ENCODE measurements around the gene TEX264. TPM values are rescaled to one million over a fixed set of nuclear protein-coding genes. Genes with fewer than 3 reads are reported as not detected.
"Not testable (repeated sequence)": the region's sequence is repeated elsewhere in the genome, so short reads cannot be mapped to it uniquely, and the experiment has no call there.

TEX264 gene
- total and polyA plus RNA-seq, 2 experiments from 2014 or later = 59.6 to 98.7 TPM

DNA sequence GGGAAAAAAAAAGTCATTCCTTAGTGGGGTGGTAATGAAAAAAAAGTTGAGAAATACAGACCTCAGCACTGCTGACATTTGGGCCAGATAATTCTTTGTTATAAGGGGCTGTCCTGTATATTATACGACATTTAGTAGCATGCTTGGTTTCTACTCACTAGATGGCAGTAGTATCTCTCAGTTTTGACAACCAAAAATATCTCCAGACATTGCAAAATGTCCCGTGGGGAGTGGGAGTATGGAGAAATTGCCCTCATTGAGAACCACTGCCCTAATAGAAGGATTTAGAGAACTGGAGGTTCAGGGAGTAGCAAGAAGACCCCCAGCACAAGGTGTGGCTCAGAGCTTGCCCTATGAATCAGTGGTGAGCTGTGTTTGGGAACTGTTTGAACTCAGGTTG, 28.6 kb upstream of the TEX264 start:
- no peaks in the 10 kb centered on the region for H3K4me1 ChIP-seq (ENCODE audit: insufficient read depth)
- TF ChIP-seq, protein P1, sequence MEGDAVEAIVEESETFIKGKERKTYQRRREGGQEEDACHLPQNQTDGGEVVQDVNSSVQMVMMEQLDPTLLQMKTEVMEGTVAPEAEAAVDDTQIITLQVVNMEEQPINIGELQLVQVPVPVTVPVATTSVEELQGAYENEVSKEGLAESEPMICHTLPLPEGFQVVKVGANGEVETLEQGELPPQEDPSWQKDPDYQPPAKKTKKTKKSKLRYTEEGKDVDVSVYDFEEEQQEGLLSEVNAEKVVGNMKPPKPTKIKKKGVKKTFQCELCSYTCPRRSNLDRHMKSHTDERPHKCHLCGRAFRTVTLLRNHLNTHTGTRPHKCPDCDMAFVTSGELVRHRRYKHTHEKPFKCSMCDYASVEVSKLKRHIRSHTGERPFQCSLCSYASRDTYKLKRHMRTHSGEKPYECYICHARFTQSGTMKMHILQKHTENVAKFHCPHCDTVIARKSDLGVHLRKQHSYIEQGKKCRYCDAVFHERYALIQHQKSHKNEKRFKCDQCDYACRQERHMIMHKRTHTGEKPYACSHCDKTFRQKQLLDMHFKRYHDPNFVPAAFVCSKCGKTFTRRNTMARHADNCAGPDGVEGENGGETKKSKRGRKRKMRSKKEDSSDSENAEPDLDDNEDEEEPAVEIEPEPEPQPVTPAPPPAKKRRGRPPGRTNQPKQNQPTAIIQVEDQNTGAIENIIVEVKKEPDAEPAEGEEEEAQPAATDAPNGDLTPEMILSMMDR (IDR thresholded peaks at IDR 0.05; ENCODE audit: poor library complexity) = peak; percentile 37
- TF ChIP-seq EZH2 (IDR thresholded peaks at IDR 0.05; ENCODE audit: borderline replicate concordance) = no peak
- H3K36me3 ChIP-seq (replicated peaks; ENCODE audit: insufficient read depth, low read depth) = no peaks in the 10 kb centered on the region
- H4K20me1 ChIP-seq (ENCODE audit: insufficient read depth, poor library complexity, severe bottlenecking) = no peaks in the 10 kb centered on the region
- WGBS (ENCODE audit: low lambda C conversion rate, missing lambda C conversion rate) = 37% methylated on average over 2 of the region's 2 CpGs
- H3K9me2 ChIP-seq (replicated peaks; ENCODE audit: insufficient read depth) = no peaks in the 10 kb centered on the region
- no peaks in the 10 kb centered on the region for H3K9me3 ChIP-seq (ENCODE audit: low read depth)
- no peaks in the 10 kb centered on the region for H3K27me3 ChIP-seq
- no peak overlapping the region for H3K4me2 ChIP-seq
- no peak for DNase-seq (ENCODE audit: low spot score)
- no peaks in the 10 kb centered on the region for H3K79me2 ChIP-seq
- no peak overlapping the region for H3K27ac ChIP-seq
- H2AFZ ChIP-seq = no peak overlapping the region
- H3K4me3 ChIP-seq = no peak overlapping the region

DNA sequence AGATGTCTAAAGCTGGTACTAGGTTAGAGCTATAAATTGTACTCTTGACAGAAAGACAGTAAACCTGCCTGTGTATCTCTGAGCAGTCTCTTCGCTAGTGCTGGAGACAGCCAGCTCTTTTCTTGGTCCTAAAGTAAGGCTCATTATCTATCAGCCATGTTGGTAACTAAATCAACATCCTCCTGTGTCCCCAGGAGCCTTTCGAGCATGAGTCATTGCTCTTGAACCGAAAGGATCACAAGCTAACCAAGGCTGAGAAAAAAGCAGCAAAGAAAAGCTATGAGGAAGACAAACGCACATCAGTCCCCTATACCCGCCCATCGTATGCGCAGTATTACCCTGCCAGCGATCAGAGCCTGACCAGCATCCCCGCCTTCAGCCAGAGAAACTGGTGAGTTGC, 25.0 kb upstream of the TEX264 start:
- H4K20me1 ChIP-seq (ENCODE audit: insufficient read depth, poor library complexity, severe bottlenecking) = no peaks in the 10 kb centered on the region
- WGBS (ENCODE audit: low lambda C conversion rate, missing lambda C conversion rate) = 94% methylated on average over 9 of the region's 9 CpGs
- H3K36me3 ChIP-seq (replicated peaks; ENCODE audit: insufficient read depth, low read depth) = no peaks in the 10 kb centered on the region
- no peak overlapping the region for H3K4me2 ChIP-seq
- H3K27me3 ChIP-seq = no peaks in the 10 kb centered on the region
- no peak overlapping the region for H3K27ac ChIP-seq
- H3K9me2 ChIP-seq (replicated peaks; ENCODE audit: insufficient read depth) = no peaks in the 10 kb centered on the region
- TF ChIP-seq EZH2phosphoT487 (IDR thresholded peaks at IDR 0.05; ENCODE audit: low read depth, severe bottlenecking, unreplicated experiment) = no peak
- no peak for TF ChIP-seq EZH2 (IDR thresholded peaks at IDR 0.05; ENCODE audit: borderline replicate concordance)
- TF ChIP-seq, protein P1 (IDR thresholded peaks at IDR 0.05; ENCODE audit: poor library complexity) = no peak
- H3K79me2 ChIP-seq = no peaks in the 10 kb centered on the region
- no peaks in the 10 kb centered on the region for H3K9me3 ChIP-seq (ENCODE audit: low read depth)
- no peak overlapping the region for H3K4me3 ChIP-seq
- H2AFZ ChIP-seq = no peak overlapping the region
- no peaks in the 10 kb centered on the region for H3K4me1 ChIP-seq (ENCODE audit: insufficient read depth)
- DNase-seq (ENCODE audit: low spot score) = no peak

DNA sequence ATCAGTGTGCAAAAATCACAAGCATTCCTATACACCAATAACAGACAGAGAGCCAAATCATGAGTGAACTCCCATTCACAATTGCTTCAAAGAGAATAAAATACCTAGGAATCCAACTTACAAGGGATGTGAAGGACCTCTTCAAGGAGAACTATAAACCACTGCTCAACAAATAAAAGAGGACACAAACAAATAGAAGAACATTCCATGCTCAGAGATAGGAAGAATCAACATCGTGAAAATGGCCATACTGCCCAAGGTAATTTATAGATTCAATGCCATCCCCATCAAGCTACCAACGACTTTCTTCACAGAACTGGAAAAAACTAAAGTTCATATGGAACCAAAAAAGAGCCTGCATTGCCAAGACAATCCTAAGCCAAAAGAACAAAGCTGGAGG, 18.9 kb upstream of the TEX264 start:
- H3K4me2 ChIP-seq; H2AFZ ChIP-seq; H3K9me2 ChIP-seq (replicated peaks; ENCODE audit: insufficient read depth); H3K36me3 ChIP-seq (replicated peaks; ENCODE audit: insufficient read depth, low read depth); H3K4me1 ChIP-seq (ENCODE audit: insufficient read depth); H3K9me3 ChIP-seq (ENCODE audit: low read depth); H3K4me3 ChIP-seq; H4K20me1 ChIP-seq (ENCODE audit: insufficient read depth, poor library complexity, severe bottlenecking); H3K27ac ChIP-seq; H3K79me2 ChIP-seq; DNase-seq (ENCODE audit: low spot score); H3K27me3 ChIP-seq: not testable (repeated sequence)
- WGBS (ENCODE audit: low lambda C conversion rate, missing lambda C conversion rate) = 95% methylated on average over 2 of the region's 2 CpGs

DNA sequence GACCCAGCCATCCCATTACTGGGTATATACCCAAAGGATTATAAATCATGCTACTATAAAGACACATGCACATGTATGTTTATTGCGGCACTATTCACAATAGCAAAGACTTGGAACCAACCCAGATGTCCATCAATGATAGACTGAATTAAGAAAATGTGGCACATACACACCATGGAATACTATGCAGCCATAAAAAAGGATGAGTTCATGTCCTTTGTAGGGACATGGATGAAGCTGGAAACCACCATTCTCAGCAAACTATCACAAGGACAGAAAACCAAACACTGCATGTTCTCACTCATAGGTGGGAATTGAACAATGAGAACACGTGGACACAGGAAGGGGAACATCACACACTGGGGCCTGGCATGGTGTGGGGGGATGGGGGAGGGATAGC, 17.6 kb upstream of the TEX264 start:
- H3K4me1 ChIP-seq (ENCODE audit: insufficient read depth); H4K20me1 ChIP-seq (ENCODE audit: insufficient read depth, poor library complexity, severe bottlenecking); H2AFZ ChIP-seq; H3K4me2 ChIP-seq; H3K9me2 ChIP-seq (replicated peaks; ENCODE audit: insufficient read depth); H3K4me3 ChIP-seq; H3K9me3 ChIP-seq (ENCODE audit: low read depth); H3K36me3 ChIP-seq (replicated peaks; ENCODE audit: insufficient read depth, low read depth); H3K27ac ChIP-seq; DNase-seq (ENCODE audit: low spot score); H3K79me2 ChIP-seq; H3K27me3 ChIP-seq: not testable (repeated sequence)
- 95% methylated on average over 2 of the region's 2 CpGs for WGBS (ENCODE audit: low lambda C conversion rate, missing lambda C conversion rate)

DNA sequence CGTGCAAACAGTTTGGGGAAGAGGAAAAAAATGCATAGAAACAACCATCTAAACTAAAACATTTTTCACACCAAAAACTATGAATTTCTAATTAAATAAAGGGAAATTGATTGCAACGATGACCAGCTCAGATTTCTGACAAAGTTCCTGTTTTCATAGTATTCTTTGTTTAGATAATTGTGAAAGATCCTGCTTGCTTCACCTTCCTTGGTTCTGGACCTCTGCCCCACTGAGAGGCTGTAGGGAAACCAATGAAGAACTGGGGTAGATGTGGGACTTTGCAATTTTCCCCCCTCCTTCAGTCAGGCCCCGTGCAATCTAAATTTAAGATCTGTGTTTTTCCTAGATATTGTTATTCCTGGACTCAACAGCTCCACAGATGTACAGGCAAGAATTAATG, 13.8 kb upstream of the TEX264 start:
- H3K27ac ChIP-seq = no peak overlapping the region
- H4K20me1 ChIP-seq (ENCODE audit: insufficient read depth, poor library complexity, severe bottlenecking) = no peaks in the 10 kb centered on the region
- 94% methylated on average over 3 of the region's 3 CpGs for WGBS (ENCODE audit: low lambda C conversion rate, missing lambda C conversion rate)
- no peaks in the 10 kb centered on the region for H3K4me1 ChIP-seq (ENCODE audit: insufficient read depth)
- no peaks in the 10 kb centered on the region for H3K79me2 ChIP-seq
- no peak overlapping the region for H3K4me3 ChIP-seq
- no peak overlapping the region for H2AFZ ChIP-seq
- H3K9me3 ChIP-seq (ENCODE audit: low read depth) = no peaks in the 10 kb centered on the region
- no peaks in the 10 kb centered on the region for H3K27me3 ChIP-seq
- H3K9me2 ChIP-seq (replicated peaks; ENCODE audit: insufficient read depth) = no peaks in the 10 kb centered on the region
- TF ChIP-seq, protein P1 (IDR thresholded peaks at IDR 0.05; ENCODE audit: poor library complexity) = no peak
- TF ChIP-seq EZH2 (IDR thresholded peaks at IDR 0.05; ENCODE audit: borderline replicate concordance) (no peak), EZH2phosphoT487 (IDR thresholded peaks at IDR 0.05; ENCODE audit: low read depth, severe bottlenecking, unreplicated experiment) (no peak)
- no peaks in the 10 kb centered on the region for H3K36me3 ChIP-seq (replicated peaks; ENCODE audit: insufficient read depth, low read depth)
- no peak overlapping the region for H3K4me2 ChIP-seq
- DNase-seq (ENCODE audit: low spot score) = no peak
